Esophagus muscularis mucosa (tissue), 4 donors: ENCODE results near the gene TMEM255A. TPM values are rescaled to one million over a fixed set of nuclear protein-coding genes. Genes with fewer than 3 reads are reported as not detected.

Experiments used
- DNase-seq: peaks from one replicate; pipeline ENCODE4 v3.0.0-alpha.2; 2017; ENCODE audit errors: extremely low spot score
- H3K27ac ChIP-seq, 4 donors: fragments of 200-600 bp; sonication (generic); replicated peaks in 1 of 4; 1 replicate in 3 of 4; 2 replicates in 1 of 4; pipeline ENCODE4 v1.5.1; 2016 to 2019; ENCODE audit warnings: mild to moderate bottlenecking in 1 of 4
- H3K27me3 ChIP-seq, 4 donors: fragments of 200-600 bp; sonication (generic); one replicate each; pipeline versions ENCODE4 v1.5.1 to v1.6.0; 2016 to 2019
- H3K36me3 ChIP-seq, 4 donors: fragments of 200-600 bp; sonication (generic); one replicate each; pipeline ENCODE4 v1.5.1; 2016 to 2019
- H3K4me1 ChIP-seq, 4 donors: fragments of 200-600 bp; sonication (generic); one replicate each; pipeline ENCODE4 v1.5.1; 2016 to 2019
- H3K4me3 ChIP-seq, 4 donors: fragments of 200-600 bp; sonication (generic); 1 replicate in 2 of 4; 2 replicates in 2 of 4; pipeline ENCODE4 v1.5.1; 2016 to 2019; ENCODE audit warnings: mild to moderate bottlenecking in 4 of 4, moderate library complexity in 1 of 4
- H3K9me3 ChIP-seq, 4 donors: fragments of 200-600 bp; sonication (generic); 1 replicate in 3 of 4; 2 replicates in 1 of 4; pipeline ENCODE4 v1.5.1; 2016 to 2019
- CTCF ChIP-seq, 3 experiments: fragments of 200-600 bp in 2 of 3; fragments of 450-650 bp in 1 of 3; sonication (generic) in 2 of 3; IDR thresholded peaks; one replicate each; pipeline ENCODE4 v1.5.1; 2017 to 2019; ENCODE audit warnings: antibody characterized with exemption in 3 of 3, mild to moderate bottlenecking in 2 of 3, moderate library complexity in 1 of 3
- EP300 ChIP-seq: sonication (generic); formaldehyde crosslinking; IDR thresholded peaks from one replicate; pipeline ENCODE4 v1.6.1; 2017; ENCODE audit warnings: antibody characterized with exemption
- POLR2A ChIP-seq: fragments of 450-650 bp; IDR thresholded peaks from one replicate; pipeline ENCODE4 v1.6.1; 2017; ENCODE audit warnings: antibody characterized with exemption, moderate library complexity, mild to moderate bottlenecking, low read depth
- POLR2AphosphoS5 ChIP-seq, 2 donors: sonication (generic); formaldehyde crosslinking; IDR thresholded peaks; one replicate each; pipeline ENCODE4 v1.6.1; 2017; ENCODE audit warnings: antibody characterized with exemption in 2 of 2
- WGBS: methylation state at CpG from one replicate; pipeline ENCODE4 v1.1.5; 2018; 5-methylcytosine and 5-hydroxymethylcytosine counted together
- intact Hi-C: fragments of 100-400 bp; cut with DNase I; formaldehyde crosslinking; loops from one replicate; pipeline ENCODE4 v1.15.1; 2023
- total RNA-seq, 4 donors: library from RNA; depleted of rRNA; stranded (reverse); fragments of >200 nt; gene quantifications; one replicate each; pipeline versions ENCODE4 v1.1.0 to v1.2.1, GENCODE V29; 2016

Gene TMEM255A
- total RNA-seq, 4 donors from 2014 or later, result 1.2 to 4.7 (median 4.2) TPM

- Histone ChIP-seq H3K4me3 (no peak overlapping the region), H3K36me3 (peaks cover 0 to 5% (median 0%) of the 10 kb centered on the region in 4 donors), H3K9me3 (no peaks in the 10 kb centered on the region), H3K4me1 (peaks cover 0 to 12% (median 9%) of the 10 kb centered on the region in 4 donors), H3K27me3 (no peaks in the 10 kb centered on the region), H3K27ac (no peak overlapping the region)
- TF ChIP-seq EP300 (no peak), POLR2A (no peak), POLR2AphosphoS5 (IDR thresholded peaks at IDR 0.05) (no peak), CTCF (IDR thresholded peaks at IDR 0.05) (no peak)
- intact Hi-C loops, result no loop called here
- no peak for DNase-seq
- 84% methylated on average over 4 of the region's 4 CpGs for WGBS
Observed at GRCh38 chrX:120238933-120239332, 72.3 kb downstream of the TMEM255A start.

GRCh38 chrX:120236687-120237479 lies 74.4 kb downstream of the TMEM255A start:
- WGBS, result 96% methylated on average over 3 of the region's 3 CpGs
- no peaks in the 10 kb centered on the region for H3K4me1 ChIP-seq
- no peaks in the 10 kb centered on the region for H3K9me3 ChIP-seq
- no peaks in the 10 kb centered on the region for H3K27me3 ChIP-seq
- H3K27ac ChIP-seq, result no peak overlapping the region
- intact Hi-C loops, result no loop called here
- peaks cover 0 to 5% (median 0%) of the 10 kb centered on the region in 4 donors for H3K36me3 ChIP-seq
- H3K4me3 ChIP-seq, result no peak overlapping the region
- TF ChIP-seq POLR2A (no peak), CTCF (IDR thresholded peaks at IDR 0.05) (no peak), EP300 (no peak), POLR2AphosphoS5 (IDR thresholded peaks at IDR 0.05) (no peak)
- no peak for DNase-seq

- H3K9me3 ChIP-seq, result no peaks in the 10 kb centered on the region
- no peak overlapping the region for H3K4me3 ChIP-seq
- TF ChIP-seq POLR2A (no peak), POLR2AphosphoS5 (IDR thresholded peaks at IDR 0.05) (no peak), CTCF (IDR thresholded peaks at IDR 0.05) (no peak), EP300 (no peak)
- H3K27ac ChIP-seq, result no peak overlapping the region
- intact Hi-C loops, result no loop called here
- peaks cover 0 to 5% (median 0%) of the 10 kb centered on the region in 4 donors for H3K36me3 ChIP-seq
- no peak for DNase-seq
- WGBS, result 68% methylated on average over 6 of the region's 6 CpGs
- no peaks in the 10 kb centered on the region for H3K4me1 ChIP-seq
- no peaks in the 10 kb centered on the region for H3K27me3 ChIP-seq
Observed at GRCh38 chrX:120235284-120235683, 76.0 kb downstream of the TMEM255A start.

GRCh38 chrX:120228187-120228908 lies 82.9 kb downstream of the TMEM255A start:
- no peak overlapping the region for H3K27ac ChIP-seq
- no peaks in the 10 kb centered on the region for H3K27me3 ChIP-seq
- no peak for TF ChIP-seq EP300
- no peak for TF ChIP-seq CTCF (IDR thresholded peaks at IDR 0.05)
- no peak for TF ChIP-seq POLR2AphosphoS5 (IDR thresholded peaks at IDR 0.05)
- no peak for TF ChIP-seq POLR2A
- intact Hi-C loops, result no loop called here
- no peaks in the 10 kb centered on the region for H3K9me3 ChIP-seq
- H3K4me3 ChIP-seq, result no peak overlapping the region
- 76% methylated on average over 9 of the region's 9 CpGs for WGBS
- no peak for DNase-seq
- no peaks in the 10 kb centered on the region for H3K36me3 ChIP-seq
- H3K4me1 ChIP-seq, result no peaks in the 10 kb centered on the region
